A673 (cell line): ENCODE measurements around the gene RND3. TPM values are rescaled to one million over a fixed set of nuclear protein-coding genes. Genes with fewer than 3 reads are reported as not detected.

ENCODE experiments used
- BruUV-seq: library from RNA; stranded (reverse); fragments of 400-500 nt; replicated peaks from 2 replicates; lab custom pipeline; 2021; lab: Mats Ljungman, UMichigan
- CTCF ChIA-PET: fragments of 300-600 bp; sonication (Branson Sonifier 250); formaldehyde crosslinking; loops from one replicate; lab custom pipeline; 2022; ENCODE audit warnings: antibody characterized with exemption; lab: Charles Lee
- POLR2A ChIA-PET: fragments of 300-600 bp; sonication (Branson Sonifier 250); formaldehyde crosslinking; loops from one replicate; lab custom pipeline; 2022; ENCODE audit warnings: antibody characterized with exemption; ENCODE audit not compliant: low non-redundant PET; lab: Charles Lee
- DNase-seq: peaks from one replicate; pipeline ENCODE4 v3.0.0-alpha.2; 2015; ENCODE audit warnings: low spot score
- H3K27ac ChIP-seq: fragments of 200-600 bp; sonication (generic); 2 replicates; pipeline ENCODE4 v1.5.1; 2016; ENCODE audit warnings: mixed run types, low read depth, mild to moderate bottlenecking, mixed read lengths, antibody characterized with exemption, low read length; ENCODE audit not compliant: poor library complexity, severe bottlenecking
- H3K27me3 ChIP-seq: fragments of 200-600 bp; sonication (generic); replicated peaks from 2 replicates; pipeline ENCODE4 v1.6.1; 2017; ENCODE audit warnings: mixed run types, low read depth, mild to moderate bottlenecking, mixed read lengths, antibody characterized with exemption, low read length; ENCODE audit not compliant: insufficient read depth, poor library complexity
- H3K36me3 ChIP-seq: fragments of 200-600 bp; sonication (generic); 2 replicates; pipeline ENCODE4 v1.6.1; 2016; ENCODE audit warnings: mixed run types, mild to moderate bottlenecking, mixed read lengths, antibody characterized with exemption, low read length; ENCODE audit not compliant: insufficient read depth, poor library complexity, severe bottlenecking
- H3K4me1 ChIP-seq: fragments of 200-600 bp; sonication (generic); 2 replicates; pipeline ENCODE4 v1.6.1; 2017; ENCODE audit warnings: mixed run types, mild to moderate bottlenecking, mixed read lengths, antibody characterized with exemption, low read length; ENCODE audit not compliant: insufficient read depth, poor library complexity, severe bottlenecking
- H3K4me3 ChIP-seq: fragments of 200-600 bp; sonication (generic); 2 replicates; pipeline ENCODE4 v1.5.1; 2016; ENCODE audit warnings: low read depth, mixed run types, mild to moderate bottlenecking, mixed read lengths, low read length; ENCODE audit not compliant: poor library complexity, severe bottlenecking
- H3K9me3 ChIP-seq: fragments of 200-600 bp; sonication (generic); 2 replicates; pipeline ENCODE4 v1.6.1; 2016; ENCODE audit warnings: mixed run types, low read depth, mild to moderate bottlenecking, mixed read lengths, antibody characterized with exemption, low read length; ENCODE audit not compliant: poor library complexity, severe bottlenecking
- CTCF ChIP-seq: fragments of 300-800, 200-600 bp; sonication (generic); conservative IDR thresholded peaks from 2 replicates; pipeline ENCODE4 v1.5.1; 2017; ENCODE audit warnings: low read depth, mild to moderate bottlenecking, antibody characterized with exemption, low read length, moderate library complexity, mixed read lengths
- EZH2 ChIP-seq: fragments of 200-600 bp; sonication (generic); IDR thresholded peaks from 2 replicates; pipeline ENCODE4 v1.6.1; 2017; ENCODE audit warnings: borderline replicate concordance, low read depth, mild to moderate bottlenecking, mixed read lengths, antibody characterized with exemption, low read length; ENCODE audit not compliant: poor library complexity, severe bottlenecking
- intact Hi-C: fragments of 100-400 bp; cut with micrococcal nuclease; formaldehyde crosslinking; loops from one replicate; pipeline ENCODE4 v1.10.0; 2022; ENCODE audit not compliant: unreplicated experiment
- total RNA-seq: library from RNA; stranded (reverse); gene quantifications from 2 replicates; pipeline ENCODE4 v1.2.3, GENCODE V29; 2021

The RND3 gene
- total RNA-seq, 1 experiment from 2014 or later = 15.0 TPM

GRCh38 chr2:150522269-150522668 lies 34.8 kb upstream of the RND3 start:
- no peak overlapping the region for H3K27ac ChIP-seq
- ChIA-PET POLR2A (no interaction called here), CTCF (no interaction called here)
- DNase-seq = peak; percentile 6
- H3K36me3 ChIP-seq = no peaks in the 10 kb centered on the region
- no peak overlapping the region for H3K4me3 ChIP-seq
- TF ChIP-seq EZH2 = no peak
- no peak for TF ChIP-seq CTCF
- no peaks in the 10 kb centered on the region for H3K4me1 ChIP-seq
- no TSS peak for BruUV-seq
- no peaks in the 10 kb centered on the region for H3K27me3 ChIP-seq
- no peaks in the 10 kb centered on the region for H3K9me3 ChIP-seq
- intact Hi-C loops = no loop called here

- no peak for DNase-seq
Measured at GRCh38 chr2:150520887-150521664, 33.6 kb upstream of the RND3 start.

GRCh38 chr2:150520033-150520432 lies 32.6 kb upstream of the RND3 start:
- ChIA-PET POLR2A (no interaction called here), CTCF (no interaction called here)
- intact Hi-C loops = no loop called here
- H3K4me1 ChIP-seq = no peaks in the 10 kb centered on the region
- no peak overlapping the region for H3K27ac ChIP-seq
- no peaks in the 10 kb centered on the region for H3K27me3 ChIP-seq
- TF ChIP-seq EZH2 = no peak
- TF ChIP-seq CTCF = no peak
- no peaks in the 10 kb centered on the region for H3K36me3 ChIP-seq
- no peak overlapping the region for H3K4me3 ChIP-seq
- no peaks in the 10 kb centered on the region for H3K9me3 ChIP-seq
- DNase-seq = no peak
- BruUV-seq = no TSS peak

More at GRCh38 chr2:150520887-150521664, 33.6 kb upstream of the RND3 start:
- no peaks in the 10 kb centered on the region for H3K9me3 ChIP-seq
- no peak overlapping the region for H3K4me3 ChIP-seq
- no peaks in the 10 kb centered on the region for H3K4me1 ChIP-seq
- no peak overlapping the region for H3K27ac ChIP-seq
- ChIA-PET POLR2A (no interaction called here), CTCF (interaction anchor here (0.7 kb wide), 1 partner anchor 332 kb away, joined by 3 read pairs; no protein-coding TSS in a partner anchor)
- H3K36me3 ChIP-seq = no peaks in the 10 kb centered on the region
- no TSS peak for BruUV-seq
- no peak for TF ChIP-seq CTCF
- no peak for TF ChIP-seq EZH2
- H3K27me3 ChIP-seq = no peaks in the 10 kb centered on the region
- intact Hi-C loops = no loop called here
